Posterior cingulate gyrus (tissue), 11 donors: ENCODE data around the gene PNPO.

ENCODE experiments used
- DNase-seq, 10 donors: peaks; one replicate each; pipeline versions ENCODE4 v3.0.0 to v3.0.0-alpha.2; 2020 to 2021; ENCODE audit warnings: mixed read lengths in 3 of 10
- intact Hi-C: fragments of 100-400 bp; cut with DNase I; formaldehyde crosslinking; loops from one replicate; pipeline ENCODE4 v1.15.1; 2023

Gene PNPO

GRCh38 chr17:47941246-47942095 lies at the start of gene PNPO:
Gene PNPO (plus strand): TSS chr17:47941571. CDS start chr17:47941676, 105 bp downstream.
- DNase-seq, result peak; percentile 88 to 99 (median 96)
- intact Hi-C loops, result loop anchor here (5.0 kb wide), 1 partner anchor 44 kb away; the partner anchor contains the start of gene SP2

- intact Hi-C loops, result loop anchor here (5.0 kb wide), 1 partner anchor 48 kb away; the partner anchor contains the start of gene PNPO
- DNase-seq, result no peak
Observed at GRCh38 chr17:47894498-47895346, 46.6 kb upstream of the PNPO start.

- intact Hi-C loops, result loop anchor here (5.0 kb wide), 1 partner anchor 47 kb away; the partner anchor contains the start of gene PNPO
Observed at GRCh38 chr17:47895347-47895855, 46.0 kb upstream of the PNPO start.

DNA sequence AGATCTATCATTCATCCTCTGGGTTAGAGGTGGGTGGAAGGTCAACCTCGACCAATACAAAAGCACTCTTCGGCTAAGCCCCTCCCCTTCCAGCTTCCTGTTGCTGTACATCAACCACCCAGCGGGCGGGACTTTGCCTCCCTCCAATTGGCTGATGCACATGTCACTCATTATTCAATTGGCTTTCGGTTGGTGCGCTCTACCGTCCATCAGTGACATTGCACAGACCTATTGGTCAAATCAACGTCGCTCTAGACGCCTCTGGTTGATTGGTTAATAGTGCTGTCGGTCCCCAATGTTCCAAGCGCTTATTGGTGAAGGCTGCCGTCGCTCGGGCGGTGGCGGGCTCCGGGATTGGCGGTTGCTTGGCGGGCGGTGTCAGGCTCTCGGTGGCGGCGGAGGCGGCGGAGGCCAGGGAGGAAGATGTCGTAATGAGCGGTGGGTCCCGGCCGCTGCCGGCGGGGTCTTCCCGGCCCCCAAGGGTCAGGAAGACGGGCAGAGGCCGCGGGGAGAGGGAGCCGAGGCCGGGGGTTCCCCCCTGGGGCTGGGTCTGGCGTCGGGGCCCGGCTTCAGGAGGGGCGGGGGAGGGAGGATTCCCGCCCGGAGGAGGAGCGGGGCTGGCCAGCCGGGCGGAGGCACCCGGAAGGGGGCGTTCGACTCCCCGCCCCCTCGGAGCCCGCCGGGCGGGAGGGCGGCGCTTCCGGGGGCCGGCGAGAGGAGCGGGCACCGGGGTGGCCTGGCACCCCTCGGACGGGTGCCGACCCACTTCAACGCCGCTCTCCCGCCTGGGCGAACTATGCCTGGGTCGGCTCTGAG lies 45.3 kb upstream of the PNPO start, which contains the start of gene SP2:
TSS of gene SP2 (plus strand) at position 381 of the 816 bp plus-strand sequence. CDS start at position 432, 51 bp downstream.
- intact Hi-C loops, result loop anchor here (5.0 kb wide), 1 partner anchor 46 kb away; the partner anchor contains the start of gene PNPO

More at GRCh38 chr17:47895347-47895855, 46.0 kb upstream of the PNPO start:
- peak in 4 of 10 donors; percentile 28 to 88 (median 30) for DNase-seq

GRCh38 chr17:47896672-47897490 lies 44.5 kb upstream of the PNPO start:
- DNase-seq, result no peak
- intact Hi-C loops, result loop anchor here (5.0 kb wide), 1 partner anchor 45 kb away; the partner anchor contains the start of gene PNPO

More for the DNA sequence above, 45.3 kb upstream of the PNPO start, which contains the start of gene SP2:
- peak; percentile 97 to 100 (median 98) for DNase-seq

DNA sequence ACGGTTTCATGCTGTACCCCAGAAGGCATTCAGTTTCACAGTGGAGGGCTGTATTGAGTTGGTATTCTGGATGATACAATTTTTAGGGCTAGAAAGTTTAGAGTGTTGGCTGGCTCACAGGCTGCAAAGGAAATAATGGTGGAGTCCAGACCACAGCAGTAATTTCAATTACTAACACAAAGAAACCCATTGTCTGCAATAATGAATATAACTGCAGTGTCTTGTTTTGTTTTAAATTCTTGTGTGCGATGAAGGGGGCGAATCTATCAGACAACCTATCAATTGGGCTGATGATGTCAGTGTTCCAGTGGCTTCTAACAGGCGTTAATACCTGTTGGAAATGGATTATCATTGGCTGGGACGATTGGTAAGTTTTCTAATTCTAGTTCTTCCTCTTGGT lies 43.8 kb upstream of the PNPO start:
- no peak for DNase-seq
- intact Hi-C loops, result loop anchor here (5.0 kb wide), 1 partner anchor 45 kb away; the partner anchor contains the start of gene PNPO

DNA sequence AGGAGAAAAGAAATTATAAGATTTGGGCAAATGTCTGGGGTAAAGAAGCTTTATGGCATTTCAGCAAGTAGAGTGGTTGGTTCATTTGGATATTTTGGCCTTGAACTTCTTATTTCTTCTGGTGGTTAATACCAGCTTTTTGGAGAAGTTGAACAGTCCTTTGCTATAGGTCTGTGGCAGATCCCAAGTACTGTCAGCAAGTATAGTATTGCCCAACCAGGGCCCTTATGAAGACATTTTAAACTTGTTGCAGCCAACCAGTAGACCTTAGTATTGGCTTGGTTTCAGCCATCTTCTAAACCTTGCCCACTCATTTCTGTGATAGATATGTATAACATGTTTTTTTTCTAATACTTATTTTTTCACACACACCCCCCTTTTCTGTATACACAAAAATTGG lies 43.1 kb upstream of the PNPO start:
- intact Hi-C loops, result loop anchor here (5.0 kb wide), 1 partner anchor 44 kb away; the partner anchor contains the start of gene PNPO
- DNase-seq, result no peak

DNA sequence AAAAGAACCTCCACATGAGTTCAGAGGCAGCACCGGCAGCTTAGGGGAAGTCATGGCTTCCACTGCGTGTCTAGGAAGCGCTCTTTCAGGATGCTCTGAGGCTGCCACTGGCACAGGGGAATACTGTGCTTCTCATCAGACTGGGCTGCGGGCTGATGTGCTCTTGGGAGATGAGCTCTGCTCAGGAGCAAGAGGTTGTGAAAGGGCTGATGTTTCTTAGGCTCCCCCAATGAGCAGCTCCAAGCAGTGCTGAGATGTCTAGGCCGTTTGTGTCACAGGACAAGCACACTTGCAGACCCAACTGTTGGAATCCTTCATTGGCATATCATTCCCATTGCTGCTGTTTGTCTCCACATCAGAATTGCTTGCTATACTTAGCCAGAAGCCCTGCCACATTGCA lies 41.7 kb upstream of the PNPO start:
- no peak for DNase-seq
- intact Hi-C loops, result loop anchor here (5.0 kb wide), 1 partner anchor 43 kb away; the partner anchor contains the start of gene PNPO

DNA sequence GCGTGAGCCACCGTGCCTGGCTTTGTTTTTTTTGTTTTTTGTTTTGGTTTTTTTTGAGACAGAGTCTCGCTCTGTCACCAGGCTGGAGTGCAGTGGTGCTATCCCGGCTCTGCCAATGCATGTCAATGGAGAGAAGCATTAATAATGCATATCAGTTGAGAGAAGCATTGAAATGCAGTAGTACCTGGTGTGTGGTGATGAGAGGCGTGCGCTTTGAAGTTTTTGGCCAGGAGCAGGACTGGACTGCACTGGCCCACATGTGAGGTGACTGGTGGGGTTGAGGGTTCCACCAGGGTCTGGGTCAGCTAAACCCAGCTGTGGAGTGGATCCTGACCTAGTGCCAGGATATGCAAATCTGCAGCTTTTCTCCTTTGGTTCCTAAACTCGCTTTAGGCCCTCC lies 39.9 kb upstream of the PNPO start:
- DNase-seq, result no peak
- intact Hi-C loops, result no loop called here

- intact Hi-C loops, result no loop called here
- DNase-seq, result no peak
Observed at GRCh38 chr17:47902039-47902744, 39.2 kb upstream of the PNPO start.

- peak; percentile 64 to 95 (median 72) for DNase-seq
- intact Hi-C loops, result no loop called here
Observed at GRCh38 chr17:47905221-47905733, 36.1 kb upstream of the PNPO start.

- no peak for DNase-seq
- intact Hi-C loops, result no loop called here
Observed at GRCh38 chr17:47906443-47906842, 34.9 kb upstream of the PNPO start.

GRCh38 chr17:47907932-47908562 lies 33.3 kb upstream of the PNPO start:
- intact Hi-C loops, result no loop called here

GRCh38 chr17:47913050-47913449 lies 28.3 kb upstream of the PNPO start:
- intact Hi-C loops, result no loop called here
- DNase-seq, result no peak

More at GRCh38 chr17:47907932-47908562, 33.3 kb upstream of the PNPO start:
- DNase-seq, result no peak

GRCh38 chr17:47914306-47914948 lies 26.9 kb upstream of the PNPO start:
- no peak for DNase-seq
- intact Hi-C loops, result no loop called here

- DNase-seq, result peak in 1 of 10 donors; percentile 36
- intact Hi-C loops, result no loop called here
Observed at GRCh38 chr17:47915776-47916398, 25.5 kb upstream of the PNPO start.
